ENCODE data around the gene WIZ. TPM values are rescaled to one million over a fixed set of nuclear protein-coding genes. Genes with fewer than 3 reads are reported as not detected.

Gene WIZ
- total and polyA plus RNA-seq, 2 donors (not counting 1 experiment from before 2014, with no cell fraction given): 15.0 to 24.8 TPM

GRCh38 chr19:15399635-15400034 lies 50.1 kb downstream of the WIZ start:
- ATAC-seq (ENCODE audit: low read depth) (no peak), DNase-seq (no peak)
- no peak overlapping the region for H3K27ac ChIP-seq (ENCODE audit: low read length in 2 of 2)
- Mint-ChIP-seq H3K9me3 (ENCODE audit: insufficient read depth) (no peaks in the 10 kb centered on the region), H3K4me3 (no peak overlapping the region), H3K27me3 (no peaks in the 10 kb centered on the region), H3K27ac (no peak overlapping the region), H3K4me1 (peaks cover 18% of the 10 kb centered on the region)
- H4K20me1 ChIP-seq (ENCODE audit: control insufficient read depth, insufficient read depth, low read length, poor library complexity, severe bottlenecking): peaks cover 65% of the 10 kb centered on the region
- CTCF ChIA-PET: no interaction called here
- H3K79me2 ChIP-seq (ENCODE audit: control insufficient read depth, insufficient read depth, low read length): peaks cover 59% of the 10 kb centered on the region
- H3K9me3 ChIP-seq (ENCODE audit: control extremely low read depth in 1 of 3, control insufficient read depth in 2 of 3, insufficient read depth in 1 of 3, low read length in 2 of 3): no peaks in the 10 kb centered on the region
- H3K27me3 ChIP-seq (replicated peaks in 1 of 4; ENCODE audit: control extremely low read depth in 1 of 4, control insufficient read depth in 3 of 4, insufficient read depth in 4 of 4, low read length in 3 of 4): no peaks in the 10 kb centered on the region
- H3K4me3 ChIP-seq (ENCODE audit: control extremely low read depth in 1 of 5, extremely low read depth in 1 of 5, insufficient read depth in 1 of 5, low read depth in 2 of 5, low read length in 4 of 5): no peak overlapping the region
- POLR2A ChIA-PET: no interaction called here
- WGBS (ENCODE audit: insufficient coverage): over 99% methylated on average over 12 of the region's 14 CpGs
- H3K36me3 ChIP-seq (replicated peaks in 1 of 2; ENCODE audit: control extremely low read depth in 1 of 2, control insufficient read depth in 1 of 2, extremely low read depth in 1 of 2, insufficient read depth in 2 of 2, low read length in 1 of 2): peaks cover 4 to 81% of the 10 kb centered on the region in 2 experiments
- H2AFZ ChIP-seq (ENCODE audit: insufficient read depth, low read depth, low read length, poor library complexity, severe bottlenecking): no peak overlapping the region
- TF ChIP-seq CTCF (IDR thresholded peaks at IDR 0.05) (no peak), EZH2 (IDR thresholded peaks at IDR 0.05; ENCODE audit: borderline replicate concordance, insufficient read depth, low read depth, low read length, poor library complexity, severe bottlenecking) (no peak)
- H3K4me2 ChIP-seq (replicated peaks; ENCODE audit: low read depth, low read length, poor library complexity, severe bottlenecking): no peak overlapping the region
- peaks cover 5 to 9% of the 10 kb centered on the region in 2 donors for H3K4me1 ChIP-seq (ENCODE audit: control insufficient read depth in 2 of 2, insufficient read depth in 2 of 2, low read length in 2 of 2)
- H3K9ac ChIP-seq (ENCODE audit: low read length): no peak overlapping the region
- intact Hi-C loops (cut with micrococcal nuclease): no loop called here

DNA sequence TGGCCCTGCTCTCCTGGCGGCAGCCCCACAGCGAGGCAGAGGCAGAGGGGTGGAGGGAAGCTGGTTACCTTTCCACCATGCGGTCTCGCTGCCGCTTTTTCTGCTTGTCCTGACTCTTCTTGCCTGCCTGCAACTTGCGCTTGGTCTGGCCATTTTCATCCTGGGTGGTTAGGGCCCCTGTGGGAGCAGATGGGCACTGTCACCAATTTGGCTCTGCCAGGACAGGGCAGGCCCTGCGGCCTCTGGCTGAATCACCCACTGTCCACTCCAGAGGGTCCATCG lies 50.6 kb downstream of the WIZ start:
- ChIA-PET CTCF (no interaction called here), POLR2A (no interaction called here)
- Histone ChIP-seq H3K9ac (ENCODE audit: low read length) (no peak overlapping the region), H2AFZ (ENCODE audit: insufficient read depth, low read depth, low read length, poor library complexity, severe bottlenecking) (no peak overlapping the region), H3K9me3 (ENCODE audit: control extremely low read depth in 1 of 3, control insufficient read depth in 2 of 3, insufficient read depth in 1 of 3, low read length in 2 of 3) (no peaks in the 10 kb centered on the region), H3K79me2 (ENCODE audit: control insufficient read depth, insufficient read depth, low read length) (peaks cover 55% of the 10 kb centered on the region), H3K4me3 (ENCODE audit: control extremely low read depth in 1 of 5, extremely low read depth in 1 of 5, insufficient read depth in 1 of 5, low read depth in 2 of 5, low read length in 4 of 5) (no peak overlapping the region), H3K27me3 (replicated peaks in 1 of 4; ENCODE audit: control extremely low read depth in 1 of 4, control insufficient read depth in 3 of 4, insufficient read depth in 4 of 4, low read length in 3 of 4) (no peaks in the 10 kb centered on the region), H3K4me1 (ENCODE audit: control insufficient read depth in 2 of 2, insufficient read depth in 2 of 2, low read length in 2 of 2) (peaks cover under 1 to 4% of the 10 kb centered on the region in 2 donors), H3K27ac (ENCODE audit: low read length in 2 of 2) (no peak overlapping the region), H3K4me2 (replicated peaks; ENCODE audit: low read depth, low read length, poor library complexity, severe bottlenecking) (no peak overlapping the region), H4K20me1 (ENCODE audit: control insufficient read depth, insufficient read depth, low read length, poor library complexity, severe bottlenecking) (peaks cover 60% of the 10 kb centered on the region), H3K36me3 (replicated peaks in 1 of 2; ENCODE audit: control extremely low read depth in 1 of 2, control insufficient read depth in 1 of 2, extremely low read depth in 1 of 2, insufficient read depth in 2 of 2, low read length in 1 of 2) (peaks cover 4 to 79% of the 10 kb centered on the region in 2 experiments)
- intact Hi-C loops (cut with micrococcal nuclease): no loop called here
- 96% methylated on average over 8 of the region's 8 CpGs for WGBS (ENCODE audit: insufficient coverage)
- TF ChIP-seq CTCF (IDR thresholded peaks at IDR 0.05) (no peak), EZH2 (IDR thresholded peaks at IDR 0.05; ENCODE audit: borderline replicate concordance, insufficient read depth, low read depth, low read length, poor library complexity, severe bottlenecking) (no peak)
- no peak for ATAC-seq (ENCODE audit: low read depth)
- Mint-ChIP-seq H3K4me3 (no peak overlapping the region), H3K9me3 (ENCODE audit: insufficient read depth) (no peaks in the 10 kb centered on the region), H3K27me3 (no peaks in the 10 kb centered on the region), H3K4me1 (peaks cover 13% of the 10 kb centered on the region), H3K27ac (no peak overlapping the region)
- DNase-seq: no peak

Measured in B cell (primary cell).